ENCODE results near the gene ALDH2. TPM values are rescaled to one million over a fixed set of nuclear protein-coding genes. Genes with fewer than 3 reads are reported as not detected.

ALDH2 gene
- 31.5 TPM for total RNA-seq

GRCh38 chr12:111766608-111767361 is at the start of gene ALDH2:
ALDH2 (plus strand) TSS chr12:111766933; CDS start chr12:111766983, 50 bp downstream.

GRCh38 chr12:111841750-111842555 is 75.2 kb downstream of the ALDH2 start, which contains the start of gene MAPKAPK5:
MAPKAPK5 (plus strand) TSS chr12:111842228; CDS start chr12:111842734, 506 bp downstream.

Other genes with a start within 250 kb of the ALDH2 start
- gene ATXN2, start 167.6 kb upstream of the ALDH2 start, total RNA-seq: 82.6 TPM
- gene BRAP, start 81.0 kb upstream of the ALDH2 start, total RNA-seq: 25.7 TPM
- 37.1 TPM for gene ACAD10, start 80.9 kb upstream of the ALDH2 start, total RNA-seq
- gene MAPKAPK5, start 75.3 kb downstream of the ALDH2 start, total RNA-seq: 59.8 TPM
- 25.3 TPM for gene TMEM116, start 246.2 kb downstream of the ALDH2 start, total RNA-seq
- gene ERP29, start 246.5 kb downstream of the ALDH2 start, total RNA-seq: 57.3 TPM

All from camera-type eye (tissue), 1 donor.